ENCODE measurements around the gene DHRS11. TPM values are rescaled to one million over a fixed set of nuclear protein-coding genes. Genes with fewer than 3 reads are reported as not detected.

Gene DHRS11
- total RNA-seq, 4 donors from 2014 or later, result 63.5 to 436 (median 424) TPM

DNA sequence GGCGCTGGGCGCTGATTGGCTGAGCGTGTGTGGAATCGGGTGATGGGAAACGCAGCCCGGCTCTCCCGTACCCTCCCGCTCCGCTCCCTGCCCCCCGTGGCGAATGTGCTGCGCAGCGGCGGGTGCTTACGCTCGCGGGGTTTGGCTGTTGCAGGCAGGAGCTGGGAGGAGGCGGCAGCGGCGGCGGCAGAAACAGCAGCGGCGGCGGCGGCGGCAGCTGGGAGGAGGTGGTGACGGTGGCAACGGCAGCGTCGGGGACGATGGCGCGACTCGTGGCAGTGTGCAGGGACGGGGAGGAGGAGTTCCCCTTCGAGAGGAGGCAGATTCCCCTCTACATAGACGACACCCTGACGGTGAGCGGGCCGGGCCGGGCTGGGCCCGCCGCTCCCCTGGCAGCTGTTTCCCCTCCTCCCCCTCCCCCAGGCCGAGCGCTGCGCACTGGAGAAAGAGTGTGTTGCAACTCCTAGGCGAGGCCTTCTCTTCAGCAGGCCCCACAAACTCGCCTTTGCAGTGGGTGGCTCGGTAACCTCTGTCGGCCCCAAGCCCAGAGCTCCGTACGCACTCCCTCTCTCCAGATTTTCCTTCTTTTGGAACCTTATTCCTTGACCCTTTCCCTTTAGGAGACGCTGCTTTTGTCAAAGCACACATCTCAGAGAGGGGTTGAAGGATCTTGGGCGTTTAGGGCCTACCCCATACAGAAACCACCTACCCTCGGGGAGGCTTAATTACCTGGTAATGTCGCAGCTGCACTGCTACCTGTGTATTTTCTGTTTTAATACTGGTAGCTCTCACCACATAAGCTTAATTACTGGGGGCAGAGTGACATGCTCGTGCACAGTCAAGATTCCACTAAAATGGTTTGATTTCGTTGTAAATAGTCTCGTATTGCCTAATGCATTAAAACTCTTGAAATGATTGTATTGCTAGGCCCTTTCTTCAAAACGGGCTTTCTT lies 45.9 kb upstream of the DHRS11 start:
- H3K36me3 ChIP-seq, result no peaks in the 10 kb centered on the region
- peak overlapping the region; percentile 89 to 97 (median 91) for H3K4me3 ChIP-seq
- no peaks in the 10 kb centered on the region for H3K9me3 ChIP-seq
- DNase-seq, result peak; percentile 94 to 98 (median 98)
- peaks cover 3 to 54% (median 18%) of the 10 kb centered on the region in 4 donors for H3K4me1 ChIP-seq
- peak overlapping the region; percentile 99 to 100 (median 100) for H3K27ac ChIP-seq
- TF ChIP-seq, protein P1, sequence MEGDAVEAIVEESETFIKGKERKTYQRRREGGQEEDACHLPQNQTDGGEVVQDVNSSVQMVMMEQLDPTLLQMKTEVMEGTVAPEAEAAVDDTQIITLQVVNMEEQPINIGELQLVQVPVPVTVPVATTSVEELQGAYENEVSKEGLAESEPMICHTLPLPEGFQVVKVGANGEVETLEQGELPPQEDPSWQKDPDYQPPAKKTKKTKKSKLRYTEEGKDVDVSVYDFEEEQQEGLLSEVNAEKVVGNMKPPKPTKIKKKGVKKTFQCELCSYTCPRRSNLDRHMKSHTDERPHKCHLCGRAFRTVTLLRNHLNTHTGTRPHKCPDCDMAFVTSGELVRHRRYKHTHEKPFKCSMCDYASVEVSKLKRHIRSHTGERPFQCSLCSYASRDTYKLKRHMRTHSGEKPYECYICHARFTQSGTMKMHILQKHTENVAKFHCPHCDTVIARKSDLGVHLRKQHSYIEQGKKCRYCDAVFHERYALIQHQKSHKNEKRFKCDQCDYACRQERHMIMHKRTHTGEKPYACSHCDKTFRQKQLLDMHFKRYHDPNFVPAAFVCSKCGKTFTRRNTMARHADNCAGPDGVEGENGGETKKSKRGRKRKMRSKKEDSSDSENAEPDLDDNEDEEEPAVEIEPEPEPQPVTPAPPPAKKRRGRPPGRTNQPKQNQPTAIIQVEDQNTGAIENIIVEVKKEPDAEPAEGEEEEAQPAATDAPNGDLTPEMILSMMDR (IDR thresholded peaks at IDR 0.05), result peak in 3 of 6 experiments; percentile 9 to 26 (median 20)
- TF ChIP-seq POLR2A (IDR thresholded peaks at IDR 0.05), result peak; percentile 88 to 91
- H3K27me3 ChIP-seq, result no peaks in the 10 kb centered on the region

DNA sequence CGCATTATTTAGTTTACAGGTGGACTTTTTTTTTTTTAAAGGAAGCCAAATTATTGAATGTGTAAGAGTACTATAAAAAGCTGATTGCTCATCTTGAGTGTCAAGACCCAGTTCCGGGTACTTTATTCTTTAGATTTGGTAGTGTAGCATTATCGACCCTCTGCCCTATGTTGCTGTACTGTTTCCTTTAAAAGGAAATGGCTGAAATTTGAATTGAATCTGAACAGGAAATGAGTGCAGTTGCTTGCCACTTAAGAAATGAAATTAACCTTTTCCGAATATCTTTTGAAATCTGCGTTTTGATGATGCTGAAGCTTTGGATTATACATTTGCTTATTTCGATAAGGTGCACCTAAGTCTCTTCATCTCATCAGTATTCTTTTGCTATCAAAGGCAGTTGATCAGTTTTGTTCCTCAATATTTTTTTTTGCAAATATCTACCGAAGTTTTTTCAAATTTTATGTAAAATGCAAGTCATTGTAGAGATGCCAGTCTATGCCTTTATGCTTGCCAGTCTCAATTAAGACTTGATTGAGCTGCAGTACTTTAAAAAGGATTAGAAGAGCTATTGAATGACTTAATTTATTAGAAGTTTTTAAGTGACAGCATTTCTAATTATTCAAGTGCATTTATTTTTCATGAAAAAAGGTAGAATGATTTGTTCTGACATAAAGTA lies 45.1 kb upstream of the DHRS11 start:
- Histone ChIP-seq H3K36me3 (no peaks in the 10 kb centered on the region), H3K9me3 (no peaks in the 10 kb centered on the region), H3K4me1 (peaks cover 3 to 62% (median 21%) of the 10 kb centered on the region in 4 donors), H3K27me3 (no peaks in the 10 kb centered on the region), H3K4me3 (peak overlapping the region; percentile 89 to 97 (median 91)), H3K27ac (peak overlapping the region; percentile 99 to 100 (median 100))
- TF ChIP-seq POLR2A (IDR thresholded peaks at IDR 0.05), result no peak
- no peak for DNase-seq

DNA sequence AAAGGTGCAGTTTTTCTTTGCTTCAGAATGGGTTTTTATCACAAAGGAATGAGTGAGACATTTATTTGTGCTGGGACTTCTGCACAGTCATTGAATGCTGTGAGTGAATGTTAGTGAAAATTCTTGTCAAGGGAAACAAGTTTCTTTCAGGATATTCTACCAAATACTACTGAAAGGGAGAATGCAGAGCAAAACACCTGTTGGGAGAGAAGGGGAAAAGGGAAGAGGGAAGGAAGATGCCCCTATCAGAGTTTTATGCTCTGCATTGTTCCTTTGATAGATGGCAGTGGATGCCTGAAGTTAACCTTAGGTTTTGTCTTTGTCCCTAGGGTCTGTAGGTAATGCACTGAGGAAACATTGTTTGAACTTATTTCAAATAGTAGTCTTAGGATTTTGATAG lies 43.9 kb upstream of the DHRS11 start:
- Histone ChIP-seq H3K36me3 (no peaks in the 10 kb centered on the region), H3K27me3 (no peaks in the 10 kb centered on the region), H3K4me3 (peak overlapping the region in 2 of 4 donors; percentile 12 to 91), H3K9me3 (no peaks in the 10 kb centered on the region), H3K27ac (peak overlapping the region in 1 of 4 donors; percentile 27), H3K4me1 (peaks cover 3 to 67% (median 23%) of the 10 kb centered on the region in 4 donors)
- no peak for DNase-seq
- TF ChIP-seq POLR2A (IDR thresholded peaks at IDR 0.05), result no peak
- TF ChIP-seq, protein P1 (IDR thresholded peaks at IDR 0.05), result no peak

DNA sequence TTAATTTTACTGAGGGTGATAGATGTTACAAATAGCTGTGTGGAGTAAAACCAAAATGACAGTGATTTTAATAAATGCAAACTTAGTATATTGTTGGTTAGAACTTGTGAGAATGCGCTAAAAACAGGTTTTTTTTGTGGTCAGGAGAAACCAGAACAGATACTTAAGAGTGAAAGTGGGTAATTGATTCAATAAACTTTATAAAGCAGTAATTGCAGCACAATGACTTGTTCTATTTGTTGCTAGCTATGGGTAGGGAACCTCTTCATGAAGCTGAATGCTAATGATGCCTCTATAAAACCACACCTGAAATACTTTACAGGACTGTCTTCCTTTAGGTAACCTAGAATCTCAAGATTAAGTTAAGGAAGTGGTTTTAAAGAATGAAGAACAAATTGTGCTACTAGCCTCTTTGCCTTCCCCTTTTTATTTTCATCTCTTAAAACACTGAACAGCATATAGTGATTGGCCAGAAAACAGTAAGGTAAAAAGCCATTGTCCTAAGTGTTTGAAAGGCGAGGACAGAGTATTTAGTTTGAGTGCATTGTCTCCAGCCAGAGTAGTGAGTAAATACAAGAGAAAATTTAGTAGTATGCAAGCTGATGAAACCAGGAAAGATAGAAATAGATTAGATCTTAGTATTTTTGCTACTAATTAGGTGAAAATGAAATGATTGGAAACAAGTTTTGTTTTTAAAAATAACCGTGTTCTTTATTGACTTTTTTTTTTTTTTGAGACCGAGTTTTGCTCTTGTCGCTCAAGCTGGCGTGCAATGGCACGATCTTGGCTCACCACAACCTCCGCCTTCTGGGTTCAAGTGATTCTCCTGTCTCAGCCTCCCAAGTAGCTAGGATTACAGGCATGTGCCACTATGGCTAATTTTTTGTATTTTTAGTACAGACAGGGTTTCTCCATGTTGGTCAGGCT lies 40.9 kb upstream of the DHRS11 start:
- no peak for TF ChIP-seq POLR2A (IDR thresholded peaks at IDR 0.05)
- TF ChIP-seq, protein P1 (IDR thresholded peaks at IDR 0.05), result no peak
- Histone ChIP-seq H3K27ac (peak overlapping the region; percentile 44 to 74 (median 58)), H3K36me3 (peaks cover 0 to 13% (median 0%) of the 10 kb centered on the region in 3 donors), H3K27me3 (no peaks in the 10 kb centered on the region), H3K4me1 (peaks cover 3 to 63% (median 25%) of the 10 kb centered on the region in 4 donors), H3K9me3 (no peaks in the 10 kb centered on the region), H3K4me3 (no peak overlapping the region)
- DNase-seq, result no peak

DNA sequence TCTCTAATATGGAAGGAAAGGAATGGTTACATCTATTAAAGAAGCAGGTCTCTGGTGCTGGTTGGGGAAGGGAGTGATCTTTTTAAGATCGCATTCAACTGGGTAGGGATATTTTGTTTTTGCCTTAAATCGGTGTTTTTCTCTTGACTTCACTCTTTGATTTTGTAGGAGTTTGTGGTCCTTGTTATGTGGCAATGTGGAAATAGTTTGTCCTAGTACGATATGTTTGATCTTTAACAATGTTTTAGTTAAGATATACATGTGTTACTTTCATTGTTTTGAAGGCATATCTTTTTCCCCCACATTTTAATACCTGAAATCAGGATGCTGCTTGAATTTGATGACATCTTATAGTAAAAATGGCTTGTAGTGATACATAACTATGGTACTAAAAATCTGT lies 38.2 kb upstream of the DHRS11 start:
- H3K36me3 ChIP-seq, result peaks cover 0 to 41% (median 0%) of the 10 kb centered on the region in 3 donors
- H3K27ac ChIP-seq, result no peak overlapping the region
- no peak for DNase-seq
- TF ChIP-seq, protein P1 (IDR thresholded peaks at IDR 0.05), result no peak
- no peaks in the 10 kb centered on the region for H3K27me3 ChIP-seq
- H3K9me3 ChIP-seq, result no peaks in the 10 kb centered on the region
- H3K4me3 ChIP-seq, result no peak overlapping the region
- peaks cover 0 to 38% (median 14%) of the 10 kb centered on the region in 4 donors for H3K4me1 ChIP-seq

Data from Peyer's patch (tissue), 4 donors.